ENCODE data around the gene SUPT16H.
"Not testable (repeated sequence)": the region's sequence is repeated elsewhere in the genome, so short reads cannot be mapped to it uniquely, and the experiment has no call there.

The SUPT16H gene

DNA sequence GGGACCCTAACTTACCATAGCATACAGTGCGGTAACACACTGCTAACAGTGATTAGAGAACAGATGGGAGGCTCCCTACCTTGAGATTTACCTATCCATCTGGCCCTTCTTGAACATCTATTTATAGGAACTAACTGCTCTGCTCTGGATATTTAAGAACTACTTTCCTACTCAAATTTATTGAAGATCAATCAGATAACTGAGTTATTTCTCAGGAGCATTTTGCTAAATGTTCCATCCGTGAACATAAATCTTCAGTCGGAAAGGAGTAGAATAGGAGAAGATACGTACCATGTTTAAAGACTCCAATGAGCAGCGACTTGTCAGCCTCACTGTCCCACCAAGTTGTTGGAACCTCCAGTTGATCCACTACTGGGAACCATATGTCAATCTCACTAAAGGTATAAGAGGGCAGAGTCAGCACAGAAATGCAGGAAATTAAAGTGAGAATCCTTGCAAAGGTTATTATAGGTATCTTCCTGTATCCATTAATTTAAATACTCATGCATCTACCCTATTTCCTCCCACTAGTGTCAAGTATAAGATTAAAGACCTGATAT is 15.6 kb upstream of the SUPT16H start:
- Histone ChIP-seq H3K4me3 (ENCODE audit: insufficient read depth, low read depth, low read length, poor library complexity, severe bottlenecking) (no peak overlapping the region), H3K27ac (ENCODE audit: insufficient read depth, low read length, poor library complexity, severe bottlenecking) (no peak overlapping the region), H3K36me3 (ENCODE audit: control insufficient read depth, insufficient read depth, low read length) (peaks cover 86% of the 10 kb centered on the region), H3K27me3 (replicated peaks; ENCODE audit: control insufficient read depth, insufficient read depth, low read length, poor library complexity, severe bottlenecking) (no peaks in the 10 kb centered on the region), H3K4me1 (ENCODE audit: control insufficient read depth, insufficient read depth, low read length, poor library complexity, severe bottlenecking) (no peaks in the 10 kb centered on the region), H3K9me3 (ENCODE audit: control insufficient read depth, low read length) (no peaks in the 10 kb centered on the region)
- DNase-seq, result no peak

- peaks cover 89% of the 10 kb centered on the region for H3K36me3 ChIP-seq (ENCODE audit: control insufficient read depth, insufficient read depth, low read length)
- DNase-seq, result no peak
- H3K9me3 ChIP-seq (ENCODE audit: control insufficient read depth, low read length), result no peaks in the 10 kb centered on the region
- H3K4me1 ChIP-seq (ENCODE audit: control insufficient read depth, insufficient read depth, low read length, poor library complexity, severe bottlenecking), result no peaks in the 10 kb centered on the region
- no peaks in the 10 kb centered on the region for H3K27me3 ChIP-seq (replicated peaks; ENCODE audit: control insufficient read depth, insufficient read depth, low read length, poor library complexity, severe bottlenecking)
- no peak overlapping the region for H3K4me3 ChIP-seq (ENCODE audit: insufficient read depth, low read depth, low read length, poor library complexity, severe bottlenecking)
- no peak overlapping the region for H3K27ac ChIP-seq (ENCODE audit: insufficient read depth, low read length, poor library complexity, severe bottlenecking)
Measured at GRCh38 chr14:21398901-21399300, 15.1 kb upstream of the SUPT16H start.

GRCh38 chr14:21395450-21395849 is 11.6 kb upstream of the SUPT16H start:
- no peaks in the 10 kb centered on the region for H3K27me3 ChIP-seq (replicated peaks; ENCODE audit: control insufficient read depth, insufficient read depth, low read length, poor library complexity, severe bottlenecking)
- no peaks in the 10 kb centered on the region for H3K9me3 ChIP-seq (ENCODE audit: control insufficient read depth, low read length)
- no peak overlapping the region for H3K27ac ChIP-seq (ENCODE audit: insufficient read depth, low read length, poor library complexity, severe bottlenecking)
- no peak for DNase-seq
- no peaks in the 10 kb centered on the region for H3K4me1 ChIP-seq (ENCODE audit: control insufficient read depth, insufficient read depth, low read length, poor library complexity, severe bottlenecking)
- peaks cover 91% of the 10 kb centered on the region for H3K36me3 ChIP-seq (ENCODE audit: control insufficient read depth, insufficient read depth, low read length)
- H3K4me3 ChIP-seq (ENCODE audit: insufficient read depth, low read depth, low read length, poor library complexity, severe bottlenecking), result no peak overlapping the region

GRCh38 chr14:21385188-21385904 is 1.5 kb upstream of the SUPT16H start:
- H3K27ac ChIP-seq (ENCODE audit: insufficient read depth, low read length, poor library complexity, severe bottlenecking), result peak overlapping the region; percentile 88
- no peak for DNase-seq
- H3K4me1 ChIP-seq (ENCODE audit: control insufficient read depth, insufficient read depth, low read length, poor library complexity, severe bottlenecking), result peaks cover 9% of the 10 kb centered on the region
- no peak overlapping the region for H3K4me3 ChIP-seq (ENCODE audit: insufficient read depth, low read depth, low read length, poor library complexity, severe bottlenecking)
- H3K27me3 ChIP-seq (replicated peaks; ENCODE audit: control insufficient read depth, insufficient read depth, low read length, poor library complexity, severe bottlenecking), result no peaks in the 10 kb centered on the region
- peaks cover 9% of the 10 kb centered on the region for H3K36me3 ChIP-seq (ENCODE audit: control insufficient read depth, insufficient read depth, low read length)
- H3K9me3 ChIP-seq (ENCODE audit: control insufficient read depth, low read length), result no peaks in the 10 kb centered on the region

- no peak for DNase-seq
Measured at GRCh38 chr14:21384494-21384851, 654 bp upstream of the SUPT16H start.

DNA sequence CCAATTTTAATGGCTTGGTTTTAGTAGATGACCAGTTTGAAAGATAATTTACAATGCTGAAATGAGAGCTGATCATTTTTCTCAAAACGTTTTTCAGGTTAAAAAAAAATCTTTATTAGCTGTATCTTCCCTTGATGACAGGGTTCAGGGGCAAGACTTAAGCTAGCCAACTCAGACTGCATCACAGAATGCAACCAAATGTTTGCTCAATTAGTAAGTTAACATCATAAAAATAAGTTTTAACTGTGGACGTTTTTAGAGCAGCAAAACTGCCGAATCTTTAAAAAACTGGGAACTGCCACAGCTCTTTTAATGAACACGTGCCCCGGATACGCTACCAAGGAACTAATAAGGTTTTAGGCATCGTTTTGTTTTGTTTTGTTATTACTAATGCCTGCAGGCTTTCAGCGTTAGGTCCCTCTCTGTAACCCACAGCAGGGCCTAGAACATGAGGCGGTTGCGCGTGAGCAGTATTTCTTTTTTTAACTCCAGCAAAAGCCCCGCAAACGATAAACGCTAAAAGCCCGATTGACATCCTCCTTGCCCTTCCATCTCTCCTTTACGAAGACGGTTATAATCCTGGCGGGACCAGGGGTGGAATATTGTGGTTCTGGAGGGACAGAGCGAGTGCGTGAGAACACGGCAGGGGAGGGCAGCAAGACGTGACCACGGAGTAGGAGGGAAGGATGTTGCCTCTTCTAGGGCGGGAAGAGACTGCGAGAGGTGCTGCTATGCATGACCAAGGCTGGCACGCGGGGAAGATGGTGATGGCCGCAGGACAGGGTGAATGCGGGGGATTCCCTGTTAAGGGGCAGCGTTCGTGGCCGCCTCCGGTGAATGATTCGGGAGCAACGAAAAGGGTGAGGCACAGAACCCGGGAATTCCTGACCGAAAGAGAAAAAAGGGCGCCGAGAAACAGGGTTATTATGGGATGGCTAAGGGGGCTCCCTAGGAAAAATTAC is 652 bp downstream of the SUPT16H start:
- peaks cover 9% of the 10 kb centered on the region for H3K4me1 ChIP-seq (ENCODE audit: control insufficient read depth, insufficient read depth, low read length, poor library complexity, severe bottlenecking)
- H3K4me3 ChIP-seq (ENCODE audit: insufficient read depth, low read depth, low read length, poor library complexity, severe bottlenecking), result peak overlapping the region; percentile 79
- H3K36me3 ChIP-seq (ENCODE audit: control insufficient read depth, insufficient read depth, low read length), result no peaks in the 10 kb centered on the region
- H3K9me3 ChIP-seq (ENCODE audit: control insufficient read depth, low read length), result no peaks in the 10 kb centered on the region
- peak; percentile 26 to 35 (median 30) for DNase-seq
- no peaks in the 10 kb centered on the region for H3K27me3 ChIP-seq (replicated peaks; ENCODE audit: control insufficient read depth, insufficient read depth, low read length, poor library complexity, severe bottlenecking)
- H3K27ac ChIP-seq (ENCODE audit: insufficient read depth, low read length, poor library complexity, severe bottlenecking), result peak overlapping the region; percentile 88

More at GRCh38 chr14:21384494-21384851, 654 bp upstream of the SUPT16H start:
- Histone ChIP-seq H3K36me3 (ENCODE audit: control insufficient read depth, insufficient read depth, low read length) (peaks cover 6% of the 10 kb centered on the region), H3K27ac (ENCODE audit: insufficient read depth, low read length, poor library complexity, severe bottlenecking) (peak overlapping the region; percentile 88), H3K9me3 (ENCODE audit: control insufficient read depth, low read length) (no peaks in the 10 kb centered on the region), H3K4me3 (ENCODE audit: insufficient read depth, low read depth, low read length, poor library complexity, severe bottlenecking) (peak overlapping the region; percentile 79), H3K27me3 (replicated peaks; ENCODE audit: control insufficient read depth, insufficient read depth, low read length, poor library complexity, severe bottlenecking) (no peaks in the 10 kb centered on the region), H3K4me1 (ENCODE audit: control insufficient read depth, insufficient read depth, low read length, poor library complexity, severe bottlenecking) (peaks cover 9% of the 10 kb centered on the region)

- Histone ChIP-seq H3K27ac (ENCODE audit: insufficient read depth, low read length, poor library complexity, severe bottlenecking) (no peak overlapping the region), H3K4me1 (ENCODE audit: control insufficient read depth, insufficient read depth, low read length, poor library complexity, severe bottlenecking) (peaks cover 9% of the 10 kb centered on the region), H3K27me3 (replicated peaks; ENCODE audit: control insufficient read depth, insufficient read depth, low read length, poor library complexity, severe bottlenecking) (no peaks in the 10 kb centered on the region), H3K36me3 (ENCODE audit: control insufficient read depth, insufficient read depth, low read length) (peaks cover 9% of the 10 kb centered on the region), H3K9me3 (ENCODE audit: control insufficient read depth, low read length) (no peaks in the 10 kb centered on the region), H3K4me3 (ENCODE audit: insufficient read depth, low read depth, low read length, poor library complexity, severe bottlenecking) (no peak overlapping the region)
- DNase-seq, result no peak
Measured at GRCh38 chr14:21382095-21382494, 1.7 kb downstream of the SUPT16H start.

DNA sequence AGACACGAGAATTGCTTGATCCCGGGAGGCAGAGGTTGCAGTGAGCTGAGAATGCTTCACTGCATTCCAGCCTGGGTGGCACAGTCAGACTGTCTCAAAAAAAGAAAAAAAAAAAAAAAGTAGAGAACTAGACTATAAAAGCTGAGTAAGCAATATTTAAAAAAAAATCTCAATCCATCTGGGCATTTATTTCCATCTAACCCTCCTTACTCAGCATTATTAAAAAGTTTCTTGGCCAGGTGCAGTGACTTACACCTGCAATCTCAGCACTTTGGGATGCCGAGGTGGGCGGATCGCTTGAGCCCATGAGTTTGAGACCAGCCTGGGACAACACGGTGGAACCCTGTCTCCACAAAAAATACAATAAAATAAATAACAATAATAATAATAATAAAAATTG is 4.5 kb downstream of the SUPT16H start:
- Histone ChIP-seq H3K4me1 (ENCODE audit: control insufficient read depth, insufficient read depth, low read length, poor library complexity, severe bottlenecking) (peaks cover 5% of the 10 kb centered on the region), H3K9me3 (ENCODE audit: control insufficient read depth, low read length) (no peaks in the 10 kb centered on the region), H3K27ac (ENCODE audit: insufficient read depth, low read length, poor library complexity, severe bottlenecking) (no peak overlapping the region), H3K27me3 (replicated peaks; ENCODE audit: control insufficient read depth, insufficient read depth, low read length, poor library complexity, severe bottlenecking) (no peaks in the 10 kb centered on the region), H3K36me3 (ENCODE audit: control insufficient read depth, insufficient read depth, low read length) (peaks cover 9% of the 10 kb centered on the region), H3K4me3 (ENCODE audit: insufficient read depth, low read depth, low read length, poor library complexity, severe bottlenecking) (no peak overlapping the region)
- DNase-seq, result no peak

DNA sequence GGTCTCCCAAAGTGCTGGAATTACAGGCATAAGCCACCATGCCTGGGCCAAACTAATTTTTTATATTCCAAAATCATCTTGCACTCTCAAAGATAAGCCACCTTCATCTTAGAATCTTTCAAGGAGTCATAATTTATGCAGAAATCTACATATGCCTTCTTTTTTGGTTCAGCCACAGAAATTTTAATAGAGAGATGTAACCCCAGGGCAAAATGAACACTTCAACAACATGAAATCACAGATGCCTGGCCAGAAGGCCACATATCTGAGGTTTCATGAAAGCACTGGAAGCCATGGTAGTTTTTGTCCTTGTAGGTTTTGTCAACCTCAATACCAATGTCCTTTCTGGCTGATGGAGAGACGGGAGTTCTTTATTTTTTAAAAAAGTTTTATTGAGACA is 9.8 kb downstream of the SUPT16H start:
- peaks cover 33% of the 10 kb centered on the region for H3K36me3 ChIP-seq (ENCODE audit: control insufficient read depth, insufficient read depth, low read length)
- DNase-seq, result no peak
- H3K9me3 ChIP-seq (ENCODE audit: control insufficient read depth, low read length), result no peaks in the 10 kb centered on the region
- no peak overlapping the region for H3K27ac ChIP-seq (ENCODE audit: insufficient read depth, low read length, poor library complexity, severe bottlenecking)
- H3K27me3 ChIP-seq (replicated peaks; ENCODE audit: control insufficient read depth, insufficient read depth, low read length, poor library complexity, severe bottlenecking), result no peaks in the 10 kb centered on the region
- no peak overlapping the region for H3K4me3 ChIP-seq (ENCODE audit: insufficient read depth, low read depth, low read length, poor library complexity, severe bottlenecking)
- no peaks in the 10 kb centered on the region for H3K4me1 ChIP-seq (ENCODE audit: control insufficient read depth, insufficient read depth, low read length, poor library complexity, severe bottlenecking)

DNA sequence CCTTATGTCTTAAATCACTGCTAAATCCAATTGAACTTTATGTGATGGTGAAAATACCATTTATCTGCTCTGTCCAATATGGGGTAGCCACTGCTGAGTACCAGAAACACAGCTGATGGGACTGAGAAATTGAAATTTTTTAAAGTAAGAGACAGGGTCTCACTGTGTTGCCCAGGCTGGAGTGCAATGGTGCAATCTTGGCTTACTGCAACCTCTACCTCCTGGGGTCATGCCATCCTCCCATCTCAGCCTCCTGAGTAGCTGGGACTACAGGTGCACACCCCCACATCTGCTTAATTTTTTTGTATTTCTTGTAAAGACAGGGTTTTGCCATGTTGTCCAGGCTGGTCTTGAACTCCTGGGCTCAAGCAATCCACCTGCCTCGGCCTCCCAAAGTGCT is 11.0 kb downstream of the SUPT16H start:
- H3K27me3 ChIP-seq (replicated peaks; ENCODE audit: control insufficient read depth, insufficient read depth, low read length, poor library complexity, severe bottlenecking); DNase-seq; H3K9me3 ChIP-seq (ENCODE audit: control insufficient read depth, low read length); H3K4me1 ChIP-seq (ENCODE audit: control insufficient read depth, insufficient read depth, low read length, poor library complexity, severe bottlenecking); H3K27ac ChIP-seq (ENCODE audit: insufficient read depth, low read length, poor library complexity, severe bottlenecking); H3K4me3 ChIP-seq (ENCODE audit: insufficient read depth, low read depth, low read length, poor library complexity, severe bottlenecking): not testable (repeated sequence)
- peaks cover 43% of the 10 kb centered on the region for H3K36me3 ChIP-seq (ENCODE audit: control insufficient read depth, insufficient read depth, low read length)

Data from effector memory CD4-positive, alpha-beta T cell (primary cell).